Adrenal gland (tissue), 12 donors: ENCODE measurements around the gene PRPF39. TPM values are rescaled to one million over a fixed set of nuclear protein-coding genes. Genes with fewer than 3 reads are reported as not detected.

Experiments
- DNase-seq, 7 donors: peaks; one replicate each; pipeline ENCODE4 v3.0.0-alpha.2; 2019 to 2020
- H3K27ac ChIP-seq, 5 donors: fragments of 200-600 bp; sonication (generic) in 4 of 5; 1 replicate in 3 of 5; 2 replicates in 2 of 5; pipeline versions ENCODE4 v1.5.1 to v1.8.0; 2016 to 2020; ENCODE audit warnings: mild to moderate bottlenecking in 1 of 5
- H3K27me3 ChIP-seq: fragments of 200-600 bp; 2 replicates; pipeline ENCODE4 v1.8.0; 2021
- H3K36me3 ChIP-seq, 2 donors: fragments of 200-600 bp; replicated peaks in 1 of 2; 1 replicate in 1 of 2; 2 replicates in 1 of 2; pipeline versions ENCODE4 v1.5.1 to v1.8.0; 2018 to 2022
- H3K4me1 ChIP-seq, 2 donors: fragments of 200-600 bp; replicated peaks in 1 of 2; 1 replicate in 1 of 2; 2 replicates in 1 of 2; pipeline versions ENCODE4 v1.5.1 to v1.8.0; 2018 to 2021
- H3K4me3 ChIP-seq, 4 donors: fragments of 200-600 bp; sonication (generic) in 3 of 4; one replicate each; pipeline ENCODE4 v1.5.1; 2016 to 2018
- H3K9me3 ChIP-seq, 3 donors: fragments of 200-600 bp; sonication (generic) in 1 of 3; replicated peaks in 1 of 3; 1 replicate in 2 of 3; 2 replicates in 1 of 3; pipeline versions ENCODE4 v1.5.1 to v1.8.0; 2016 to 2021
- POLR2A ChIP-seq, 2 donors: fragments of 450-650 bp; IDR thresholded peaks; one replicate each; pipeline ENCODE4 v1.6.1; 2017; ENCODE audit warnings: antibody characterized with exemption in 2 of 2, mild to moderate bottlenecking in 2 of 2, moderate library complexity in 1 of 2
- WGBS, 4 donors: extraction: QIAGEN DNeasy Blood & Tissue Kit in 2 of 4; methylation state at CpG; one replicate each; pipeline versions ENCODE4 v1.1.5 to v1.1.7; 2013 to 2017; 5-methylcytosine and 5-hydroxymethylcytosine counted together
- intact Hi-C, 2 donors: fragments of 100-400 bp; cut with DNase I; formaldehyde crosslinking; loops; one replicate each; pipeline versions ENCODE4 v1.14.1 to v1.15.0; 2022 to 2023
- polyA plus RNA-seq, 3 donors: library from polyadenylated mRNA; stranded (reverse); fragments of 200-250 nt in 2 of 3; fragments of 350-450 nt in 1 of 3; fragmentation: Illumina TruSeq in 1 of 3; extraction: RNeasy Lipid Tissue Mini Kit (QIAGEN cat#74804) in 1 of 3; gene quantifications; one replicate each; pipeline ENCODE4 v1.2.3, GENCODE V29; 2013 to 2014
- total RNA-seq, 9 donors: library from RNA; depleted of rRNA in 4 of 9; stranded (reverse); fragments of >200 nt in 4 of 9; fragments of 120-200 nt in 1 of 9; fragmentation: NEBNext Ultra II Directional in 1 of 9; extraction: Animal tissue kit (Norgen Biotek cat#: 25700) in 1 of 9; gene quantifications; one replicate each; pipeline versions ENCODE4 v1.1.0 to v1.2.4, GENCODE V29; 2013 to 2023
- TF ChIP-seq, protein P1 (sequence below), 6 experiments: fragments of 450-650 bp in 4 of 6; fragments of 200-600 bp in 2 of 6; sonication (generic) in 1 of 6; IDR thresholded peaks; 1 replicate in 5 of 6; 2 replicates in 1 of 6; pipeline versions ENCODE4 v1.5.1 to v1.8.0; 2016 to 2021; ENCODE audit warnings: antibody characterized with exemption in 6 of 6, mild to moderate bottlenecking in 2 of 6, moderate library complexity in 1 of 6
- donor health status: healthy with polysubstance abuse.
- donor health status: Bipolar disorder and iron deficiency.
- donor health status: DM: yes; HTN: yes; CAD: no.
- donor health status: DM: no; HTN: no; CAD: no.
- donor health status: DM: no; HTN: no; CAD: no.
- donor health status: DM: yes; HTN: yes; CAD: no.

PRPF39 gene
- total and polyA plus RNA-seq, 12 donors: 6.5 to 76.0 (median 36.4) TPM

DNA sequence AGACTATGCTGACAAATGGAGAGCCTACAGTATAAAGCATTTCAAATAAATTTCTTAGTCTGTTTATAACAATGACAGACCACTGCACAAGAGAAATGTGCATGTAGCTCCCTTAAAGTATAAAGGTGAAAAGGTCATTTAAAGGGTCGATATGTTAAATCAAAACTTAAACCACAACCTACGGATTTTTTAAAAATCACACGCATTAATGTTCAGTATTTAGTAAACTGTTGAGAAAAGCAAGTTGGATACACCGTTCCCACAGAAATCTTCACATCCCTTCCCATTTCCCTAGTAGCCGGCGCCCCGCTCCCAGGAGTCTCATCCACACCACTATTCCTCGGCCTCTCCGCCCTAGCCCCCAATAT is 49.8 kb downstream of the PRPF39 start:
- H3K36me3 ChIP-seq: no peaks in the 10 kb centered on the region
- H3K27me3 ChIP-seq: no peaks in the 10 kb centered on the region
- TF ChIP-seq, protein P1, sequence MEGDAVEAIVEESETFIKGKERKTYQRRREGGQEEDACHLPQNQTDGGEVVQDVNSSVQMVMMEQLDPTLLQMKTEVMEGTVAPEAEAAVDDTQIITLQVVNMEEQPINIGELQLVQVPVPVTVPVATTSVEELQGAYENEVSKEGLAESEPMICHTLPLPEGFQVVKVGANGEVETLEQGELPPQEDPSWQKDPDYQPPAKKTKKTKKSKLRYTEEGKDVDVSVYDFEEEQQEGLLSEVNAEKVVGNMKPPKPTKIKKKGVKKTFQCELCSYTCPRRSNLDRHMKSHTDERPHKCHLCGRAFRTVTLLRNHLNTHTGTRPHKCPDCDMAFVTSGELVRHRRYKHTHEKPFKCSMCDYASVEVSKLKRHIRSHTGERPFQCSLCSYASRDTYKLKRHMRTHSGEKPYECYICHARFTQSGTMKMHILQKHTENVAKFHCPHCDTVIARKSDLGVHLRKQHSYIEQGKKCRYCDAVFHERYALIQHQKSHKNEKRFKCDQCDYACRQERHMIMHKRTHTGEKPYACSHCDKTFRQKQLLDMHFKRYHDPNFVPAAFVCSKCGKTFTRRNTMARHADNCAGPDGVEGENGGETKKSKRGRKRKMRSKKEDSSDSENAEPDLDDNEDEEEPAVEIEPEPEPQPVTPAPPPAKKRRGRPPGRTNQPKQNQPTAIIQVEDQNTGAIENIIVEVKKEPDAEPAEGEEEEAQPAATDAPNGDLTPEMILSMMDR (IDR thresholded peaks at IDR 0.05): no peak
- no peak for TF ChIP-seq POLR2A (IDR thresholded peaks at IDR 0.05)
- WGBS, 4 donors: 0 to 2% (median 1%) methylated on average over 9 of the region's 9 CpGs
- H3K4me1 ChIP-seq: peaks cover 9 to 37% of the 10 kb centered on the region in 2 donors
- intact Hi-C loops: loop anchor here in 1 of 2 donors (10.0 kb wide), 3 partner anchors 121 to 219 kb away; partner anchors contain the start of genes KLHL28, MIS18BP1 and TOGARAM1
- H3K4me3 ChIP-seq: peak overlapping the region; percentile 51 to 85 (median 77)
- DNase-seq: no peak
- H3K9me3 ChIP-seq: no peaks in the 10 kb centered on the region
- H3K27ac ChIP-seq: peak overlapping the region in 4 of 5 donors; percentile 72 to 91 (median 85)

DNA sequence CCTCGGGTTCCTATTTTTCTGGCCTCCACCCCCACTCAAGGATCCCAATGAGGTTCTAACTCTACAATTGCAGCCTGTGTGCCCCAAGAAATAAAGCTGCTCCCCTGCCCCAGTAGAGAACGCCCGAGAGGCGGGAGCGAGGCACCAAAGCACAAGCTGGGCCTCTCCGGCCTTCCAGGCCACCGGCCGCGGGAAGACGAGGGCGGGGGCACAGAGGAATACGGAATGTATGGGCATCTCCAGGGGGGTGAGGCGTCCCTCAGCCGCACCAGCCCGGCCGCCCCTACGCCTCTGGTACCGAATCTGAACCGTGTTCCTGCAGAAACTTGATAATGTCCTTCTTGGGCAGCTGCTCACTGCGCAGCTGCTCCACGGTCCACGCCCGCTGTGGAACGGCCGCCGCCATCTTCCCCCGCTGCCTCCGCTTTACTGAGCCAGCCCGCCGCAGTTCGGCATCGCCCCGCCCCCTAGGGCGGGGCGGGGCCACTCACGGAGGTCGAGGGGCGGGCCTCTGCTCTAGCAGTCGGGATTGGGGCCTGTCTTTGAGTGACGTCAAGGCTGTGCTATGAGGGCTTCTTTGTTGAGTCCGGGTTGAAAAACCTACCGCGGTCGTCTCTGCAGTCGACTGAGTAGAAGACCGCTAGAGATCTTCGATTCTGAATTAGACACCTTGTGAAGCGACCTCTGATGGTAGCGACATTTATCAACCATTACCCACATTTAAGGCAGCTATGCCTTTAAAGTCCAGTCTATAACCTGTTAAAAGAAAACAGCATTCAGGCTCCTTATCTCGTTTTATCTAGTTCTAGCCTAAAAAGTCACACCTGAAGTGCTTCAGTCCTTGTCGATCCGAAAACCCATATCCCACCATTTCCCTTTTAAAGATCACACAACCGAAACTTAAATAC is 50.4 kb downstream of the PRPF39 start, which contains the start of gene FKBP3:
TSS of gene FKBP3 (minus strand) at position 431 of the 908 bp plus-strand sequence. CDS start at position 406, 25 bp downstream.
- WGBS, 4 donors: 0 to 1% (median 0%) methylated on average over 20 to 53 of the region's 53 CpGs
- peaks cover 9 to 37% of the 10 kb centered on the region in 2 donors for H3K4me1 ChIP-seq
- H3K4me3 ChIP-seq: peak within 1 kb of the TSS; percentile 73 to 85 (median 78)
- H3K9me3 ChIP-seq: no peaks in the 10 kb centered on the region
- TF ChIP-seq POLR2A (IDR thresholded peaks at IDR 0.05): peak; percentile 80 to 91
- TF ChIP-seq, protein P1 (IDR thresholded peaks at IDR 0.05): peak in 1 of 6 experiments; percentile 7
- peak within 1 kb of the TSS; percentile 70 to 91 (median 79) for H3K27ac ChIP-seq
- H3K27me3 ChIP-seq: no peaks in the 10 kb centered on the region
- DNase-seq: peak; percentile 96 to 99 (median 99)
- H3K36me3 ChIP-seq: no peaks in the 10 kb centered on the region
- intact Hi-C loops: loop anchor here in 1 of 2 donors (10.0 kb wide), 3 partner anchors 120 to 220 kb away; partner anchors contain the start of genes KLHL28, MIS18BP1 and TOGARAM1

DNA sequence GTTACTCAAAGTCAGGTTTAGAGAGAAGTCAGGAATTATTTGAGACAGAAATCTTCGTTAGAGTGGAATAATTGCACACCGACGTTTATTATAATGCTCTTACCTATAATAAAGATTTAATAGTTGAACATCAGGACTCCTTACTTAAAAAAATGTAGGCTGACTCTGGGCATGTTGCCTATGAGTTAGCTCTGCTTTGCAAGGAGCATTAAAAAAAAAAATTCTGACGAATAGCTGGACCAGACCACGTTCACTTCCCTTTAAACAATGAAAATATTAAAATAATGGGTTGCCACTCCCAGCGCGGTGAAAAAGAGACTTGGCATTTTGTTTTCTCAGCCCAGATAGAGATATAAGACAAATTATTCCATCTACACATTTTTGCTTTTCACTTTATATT is 51.2 kb downstream of the PRPF39 start:
- no peak for DNase-seq
- intact Hi-C loops: loop anchor here in 1 of 2 donors (10.0 kb wide), 3 partner anchors 120 to 220 kb away; partner anchors contain the start of genes KLHL28, MIS18BP1 and TOGARAM1
- H3K36me3 ChIP-seq: no peaks in the 10 kb centered on the region
- WGBS, 4 donors: 0 to 1% (median 0%) methylated on average over 7 of the region's 7 CpGs
- TF ChIP-seq, protein P1 (IDR thresholded peaks at IDR 0.05): no peak
- TF ChIP-seq POLR2A (IDR thresholded peaks at IDR 0.05): no peak
- no peaks in the 10 kb centered on the region for H3K27me3 ChIP-seq
- peak overlapping the region; percentile 70 to 91 (median 79) for H3K27ac ChIP-seq
- H3K4me1 ChIP-seq: peaks cover 9 to 33% of the 10 kb centered on the region in 2 donors
- peak overlapping the region in 3 of 4 donors; percentile 73 to 81 (median 75) for H3K4me3 ChIP-seq
- H3K9me3 ChIP-seq: no peaks in the 10 kb centered on the region
